ENCODE results near the gene CRYBG2. TPM values are rescaled to one million over a fixed set of nuclear protein-coding genes. Genes with fewer than 3 reads are reported as not detected.

Gene CRYBG2
- total and polyA plus RNA-seq, 2 of the 13 experiments (the other 11 are each of a cell fraction or from before 2014, with no cell fraction given): 1.3 to 2.9 TPM

GRCh38 chr1:26340047-26340481 lies 13.9 kb downstream of the CRYBG2 start:
- CTCF ChIA-PET (ENCODE audit: low intra/inter-chr PET ratio, low total read pairs): no interaction called here
- no peak overlapping the region for H3K4me2 ChIP-seq (ENCODE audit: low read depth, low read length)
- H3K79me2 ChIP-seq (ENCODE audit: insufficient read depth, low read length): no peaks in the 10 kb centered on the region
- intact Hi-C loops (cut with micrococcal nuclease; ENCODE audit: unreplicated experiment) (no loop called here), in situ Hi-C loops (cut with HindIII; ENCODE audit: extremely low pct_ligation_motif_present, low pct_unique_long_range_greater_than_20kb) (no loop called here)
- no peaks in the 10 kb centered on the region for H3K9me3 ChIP-seq (ENCODE audit: low read length)
- no peak overlapping the region for H3K27ac ChIP-seq (ENCODE audit: extremely low read length, insufficient read depth, low read length)
- H3K9ac ChIP-seq (ENCODE audit: insufficient read depth, low read depth, low read length): no peak overlapping the region
- H3K36me3 ChIP-seq (replicated peaks in 1 of 2; ENCODE audit: control insufficient read depth in 1 of 2, insufficient read depth in 2 of 2, low read length in 2 of 2): no peaks in the 10 kb centered on the region
- DNase-seq (ENCODE audit: low spot score): no peak
- H4K20me1 ChIP-seq (ENCODE audit: insufficient read depth, low read length): no peaks in the 10 kb centered on the region
- no peak overlapping the region for H2AFZ ChIP-seq (ENCODE audit: low read length)
- peaks cover 23% of the 10 kb centered on the region for H3K4me1 ChIP-seq (ENCODE audit: insufficient read depth, low read length)
- no peak overlapping the region for H3K4me3 ChIP-seq (replicated peaks in 1 of 3; ENCODE audit: insufficient read depth in 1 of 3, low read depth in 2 of 3, low read length in 3 of 3)
- TF ChIP-seq ZKSCAN8 (CRISPR knock-in tag; IDR thresholded peaks at IDR 0.05; ENCODE audit: borderline replicate concordance): peak; percentile 70; the same call in 1 of the 2 replicates
- TF ChIP-seq ZMYM3 (CRISPR knock-in tag; IDR thresholded peaks at IDR 0.05): 0 out of 2 replicates have a peak, but pooled peaks have one; percentile 18
- TF ChIP-seq ERF (CRISPR knock-in tag; IDR thresholded peaks at IDR 0.05): no peak
- no peak for TF ChIP-seq JARID2 (CRISPR knock-in tag; IDR thresholded peaks at IDR 0.05; ENCODE audit: insufficient replicate concordance)
- TF ChIP-seq NFATC3 (CRISPR knock-in tag; IDR thresholded peaks at IDR 0.05): no peak
- POLR2A ChIA-PET: interaction anchor here (3.4 kb wide), 1 partner anchor 10 kb away, joined by 20 read pairs; no protein-coding TSS in a partner anchor
- BruUV-seq (replicated peaks): no TSS peak
- FAIRE-seq: no peak
- no peaks in the 10 kb centered on the region for H3K27me3 ChIP-seq (ENCODE audit: control insufficient read depth in 1 of 2, insufficient read depth in 2 of 2, low read length in 2 of 2)
- 88% methylated on average over 4 of the region's 4 CpGs for WGBS (ENCODE audit: low lambda C conversion rate)
- no peak for ATAC-seq

- TF ChIP-seq ZNF101 (CRISPR knock-in tag; IDR thresholded peaks at IDR 0.05; ENCODE audit: borderline replicate concordance, low read depth): no peak
- no peak for TF ChIP-seq ZNF318 (CRISPR knock-in tag; IDR thresholded peaks at IDR 0.05)
- TF ChIP-seq TBL1XR1 (IDR thresholded peaks at IDR 0.05; ENCODE audit: borderline replicate concordance, low read length, partially characterized antibody): no peak
- no peak for TF ChIP-seq SRSF1 (optimal IDR thresholded peaks at IDR 0.05; ENCODE audit: low read depth, low read length)
- no peak for TF ChIP-seq NONO (IDR thresholded peaks at IDR 0.05)
- no peak for TF ChIP-seq NONO (CRISPR knock-in tag; conservative IDR thresholded peaks at IDR 0.05)
- Histone ChIP-seq H4K20me1 (ENCODE audit: insufficient read depth, low read length) (no peaks in the 10 kb centered on the region), H2AFZ (ENCODE audit: low read length) (no peak overlapping the region), H3K4me3 (replicated peaks in 1 of 3; ENCODE audit: insufficient read depth in 1 of 3, low read depth in 2 of 3, low read length in 3 of 3) (no peak overlapping the region), H3K4me1 (ENCODE audit: insufficient read depth, low read length) (peaks cover 23% of the 10 kb centered on the region), H3K27ac (ENCODE audit: extremely low read length, insufficient read depth, low read length) (no peak overlapping the region), H3K79me2 (ENCODE audit: insufficient read depth, low read length) (no peaks in the 10 kb centered on the region), H3K27me3 (ENCODE audit: control insufficient read depth in 1 of 2, insufficient read depth in 2 of 2, low read length in 2 of 2) (no peaks in the 10 kb centered on the region), H3K4me2 (ENCODE audit: low read depth, low read length) (no peak overlapping the region), H3K9me3 (ENCODE audit: low read length) (no peaks in the 10 kb centered on the region), H3K9ac (ENCODE audit: insufficient read depth, low read depth, low read length) (no peak overlapping the region), H3K36me3 (replicated peaks in 1 of 2; ENCODE audit: control insufficient read depth in 1 of 2, insufficient read depth in 2 of 2, low read length in 2 of 2) (no peaks in the 10 kb centered on the region)
- DNase-seq (ENCODE audit: low spot score) (no peak), FAIRE-seq (no peak), ATAC-seq (no peak)
- ChIA-PET CTCF (ENCODE audit: low intra/inter-chr PET ratio, low total read pairs) (no interaction called here), POLR2A (interaction anchor here (3.4 kb wide), 1 partner anchor 11 kb away, joined by 20 read pairs; no protein-coding TSS in a partner anchor)
- WGBS (ENCODE audit: low lambda C conversion rate): 100% methylated on average over 1 of the region's 1 CpG
- in situ Hi-C loops (cut with HindIII; ENCODE audit: extremely low pct_ligation_motif_present, low pct_unique_long_range_greater_than_20kb) (no loop called here), intact Hi-C loops (cut with micrococcal nuclease; ENCODE audit: unreplicated experiment) (no loop called here)
- BruUV-seq (replicated peaks): no TSS peak
Observed at GRCh38 chr1:26338670-26339069, 15.3 kb downstream of the CRYBG2 start.
